Kidney (tissue), 14 donors: ENCODE results near the gene ENPP6. TPM values are rescaled to one million over a fixed set of nuclear protein-coding genes. Genes with fewer than 3 reads are reported as not detected.
A peak's percentile ranks its signal among the peaks of the same experiment; 100 is the strongest.

Experiments used
- DNase-seq, 5 donors: peaks; one replicate each; pipeline ENCODE4 v3.0.0-alpha.2; 2013 to 2020
- FAIRE-seq: peaks from 2 replicates; lab custom pipeline; 2012; peaks lifted over from hg19 to GRCh38; lab: Jason Lieb, UNC
- H3K27ac ChIP-seq, 2 donors: one replicate each; pipeline ENCODE4 v1.7.0; 2013; ENCODE audit warnings: low read depth in 2 of 2, low read length in 2 of 2, inconsistent platforms in 1 of 2
- H3K27me3 ChIP-seq: one replicate; pipeline ENCODE4 v1.7.1; 2013; ENCODE audit warnings: low read length, inconsistent platforms; ENCODE audit not compliant: control insufficient read depth, insufficient read depth
- H3K36me3 ChIP-seq, 3 donors: one replicate each; pipeline versions ENCODE4 v1.7.0 to v1.7.1; 2013; ENCODE audit warnings: low read length in 3 of 3, control low read depth in 1 of 3, inconsistent platforms in 1 of 3; ENCODE audit not compliant: insufficient read depth in 3 of 3, control insufficient read depth in 2 of 3
- H3K4me1 ChIP-seq, 3 donors: one replicate each; pipeline versions ENCODE4 v1.7.0 to v1.7.1; 2013; ENCODE audit warnings: low read length in 3 of 3, inconsistent platforms in 1 of 3, low read depth in 1 of 3; ENCODE audit not compliant: control insufficient read depth in 2 of 3, insufficient read depth in 2 of 3
- H3K4me3 ChIP-seq, 3 donors: one replicate each; pipeline versions ENCODE4 v1.7.0 to v1.8.1; 2013; ENCODE audit warnings: low read length in 3 of 3, control low read depth in 1 of 3, inconsistent platforms in 1 of 3
- H3K9ac ChIP-seq, 3 donors: one replicate each; pipeline versions ENCODE4 v1.7.0 to v1.7.1; 2013; ENCODE audit warnings: low read length in 3 of 3, control low read depth in 1 of 3, inconsistent platforms in 1 of 3
- H3K9me3 ChIP-seq, 3 donors: one replicate each; pipeline versions ENCODE4 v1.7.0 to v1.7.1; 2013; ENCODE audit warnings: low read length in 3 of 3, control low read depth in 1 of 3, inconsistent platforms in 1 of 3; ENCODE audit not compliant: control insufficient read depth in 2 of 3, insufficient read depth in 1 of 3
- CTCF ChIP-seq: IDR thresholded peaks from 3 replicates; pipeline ENCODE4 v1.5.1; 2012; ENCODE audit warnings: mild to moderate bottlenecking, moderate library complexity, borderline replicate concordance; ENCODE audit not compliant: insufficient read depth; ENCODE audit errors: extremely low read depth
- intact Hi-C: fragments of 100-400 bp; cut with DNase I; formaldehyde crosslinking; loops from one replicate; pipeline ENCODE4 v1.11.1; 2022
- polyA plus RNA-seq: library from polyadenylated mRNA; stranded (reverse); fragments of 350-450 nt; fragmentation: Illumina TruSeq; extraction: RNeasy Lipid Tissue Mini Kit (QIAGEN cat#74804); gene quantifications from one replicate; pipeline ENCODE4 v1.2.3, GENCODE V29; 2014; ENCODE audit warnings: low read depth, low replicate concordance; ENCODE audit not compliant: insufficient read depth
- total RNA-seq: library from RNA; stranded (reverse); fragmentation: NEBNext Ultra II Directional; extraction: Animal tissue kit (Norgen Biotek cat#: 25700); gene quantifications from one replicate; pipeline ENCODE4 v1.2.1, GENCODE V29; 2021
- donor health status: control.
- donor health status: control.
- donor health status: control.
- donor health status: control.
- donor health status: control.
- donor health status: DM: yes; HTN: yes; CAD: no.
- donor health status: Normal renal cell carcinoma (clear cell type).

ENPP6 gene
- total and polyA plus RNA-seq, 2 donors from 2014 or later, result 0.91 to 7.2 TPM

DNA sequence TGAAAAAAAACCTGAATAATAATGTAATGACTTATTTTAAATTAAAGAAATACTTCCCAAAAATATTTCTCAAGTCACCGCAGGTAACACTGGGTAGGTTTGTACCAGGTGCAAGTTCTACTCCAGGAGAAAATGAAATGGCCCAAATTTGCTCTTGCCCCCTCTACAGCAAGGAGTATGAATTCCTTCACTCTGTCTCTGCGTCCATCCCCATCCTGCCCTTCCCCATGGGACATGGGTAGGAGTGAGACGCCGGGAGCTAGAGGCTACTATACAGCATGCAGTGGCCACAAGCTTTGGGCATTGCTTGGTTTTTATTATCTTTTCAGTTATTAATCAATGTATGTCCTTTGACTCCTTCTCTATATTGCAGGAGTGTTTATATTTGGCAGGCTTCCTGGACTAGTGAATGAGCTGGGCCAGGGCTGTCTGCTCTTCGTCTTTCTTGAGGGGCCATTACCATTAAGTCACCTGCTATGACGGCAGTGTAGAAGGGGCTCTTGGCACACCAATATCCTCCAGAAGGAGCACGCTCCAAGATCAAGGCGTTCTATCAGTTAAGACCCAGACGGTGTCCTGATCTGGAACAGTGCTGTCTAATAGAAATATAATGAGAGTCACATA, 149.6 kb downstream of the ENPP6 start:
- Histone ChIP-seq H3K27ac (no peak overlapping the region), H3K4me1 (peaks cover 4 to 9% (median 6%) of the 10 kb centered on the region in 3 donors), H3K9me3 (peaks cover 0 to 13% (median 0%) of the 10 kb centered on the region in 3 donors), H3K36me3 (no peaks in the 10 kb centered on the region), H3K4me3 (no peak overlapping the region), H3K9ac (no peak overlapping the region), H3K27me3 (no peaks in the 10 kb centered on the region)
- no peak for TF ChIP-seq CTCF
- DNase-seq (no peak), FAIRE-seq (no peak)
- intact Hi-C loops, result no loop called here

DNA sequence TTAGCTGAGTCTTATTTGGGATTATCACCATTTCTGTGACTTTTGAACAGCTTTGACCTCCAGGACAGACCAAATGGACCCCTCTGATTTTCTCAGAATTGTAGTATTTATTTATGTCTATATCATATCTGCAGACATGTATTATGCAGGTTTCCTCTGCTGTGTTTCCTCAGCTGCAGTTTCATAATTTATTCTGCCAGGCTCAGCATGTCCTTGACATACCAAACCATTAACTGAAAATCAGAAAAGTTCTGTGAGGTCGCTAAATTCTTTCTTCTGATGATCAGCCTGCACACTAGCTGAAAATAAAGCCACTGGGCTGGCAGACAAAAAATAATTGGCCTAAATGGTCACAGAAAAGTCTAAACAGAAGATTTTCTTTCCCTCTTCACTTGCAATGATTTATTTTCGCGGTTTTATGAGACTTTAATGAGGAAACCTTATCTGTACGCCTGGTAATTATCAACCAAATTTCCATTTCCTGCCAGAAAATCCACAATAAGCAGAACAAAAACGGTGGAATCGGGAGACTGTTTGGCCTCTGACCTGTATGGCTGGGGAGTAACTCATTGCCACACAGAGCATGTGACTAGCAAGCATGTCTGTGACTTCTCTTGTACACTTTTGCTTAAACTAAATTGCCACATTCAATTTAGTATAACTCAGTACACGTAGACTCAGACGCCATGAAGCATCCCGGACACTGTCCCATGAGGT, 150.9 kb downstream of the ENPP6 start:
- Histone ChIP-seq H3K9me3 (peaks cover 0 to 1% (median 0%) of the 10 kb centered on the region in 3 donors), H3K27ac (peak overlapping the region in 1 of 2 donors; percentile 33), H3K9ac (peak overlapping the region in 1 of 3 donors; percentile 23), H3K36me3 (no peaks in the 10 kb centered on the region), H3K27me3 (no peaks in the 10 kb centered on the region), H3K4me3 (no peak overlapping the region), H3K4me1 (peaks cover 4 to 9% (median 6%) of the 10 kb centered on the region in 3 donors)
- TF ChIP-seq CTCF, result no peak
- DNase-seq, result peak in 3 of 5 donors; percentile 42 to 78 (median 76)
- intact Hi-C loops, result no loop called here
- FAIRE-seq, result no peak

GRCh38 chr4:184064877-184065276, 152.8 kb downstream of the ENPP6 start:
- Histone ChIP-seq H3K4me1 (peaks cover 4 to 9% (median 6%) of the 10 kb centered on the region in 3 donors), H3K4me3 (no peak overlapping the region), H3K27me3 (no peaks in the 10 kb centered on the region), H3K36me3 (no peaks in the 10 kb centered on the region), H3K9me3 (no peaks in the 10 kb centered on the region), H3K9ac (no peak overlapping the region), H3K27ac (no peak overlapping the region)
- peak in 1 of 5 donors; percentile 39 for DNase-seq
- no peak for TF ChIP-seq CTCF
- FAIRE-seq, result no peak
- intact Hi-C loops, result no loop called here
